ENCODE measurements around the gene LRGUK.
"Not testable (repeated sequence)": the region's sequence is repeated elsewhere in the genome, so short reads cannot be mapped to it uniquely, and the experiment has no call there.

The LRGUK gene

DNA sequence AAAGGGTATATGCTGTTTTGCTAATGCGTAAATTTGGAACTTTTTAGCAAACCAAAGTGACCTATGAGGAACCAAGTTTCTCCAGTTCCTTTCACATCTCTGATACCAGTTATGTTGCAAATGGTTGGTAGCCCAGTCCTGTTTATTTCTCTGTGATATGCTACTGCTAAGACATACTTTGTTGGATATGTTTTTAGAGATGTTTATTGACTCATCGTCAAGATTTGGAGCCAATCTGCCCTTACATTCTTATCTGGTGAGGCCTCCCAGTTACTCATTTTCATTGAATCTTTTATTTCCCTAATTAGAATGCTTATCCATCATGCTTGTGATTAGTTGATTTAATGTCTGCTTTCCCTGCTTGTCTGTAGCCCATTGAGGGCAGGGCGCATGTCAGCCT is 58.9 kb downstream of the LRGUK start:
- DNase-seq (ENCODE audit: low spot score), result no peak

DNA sequence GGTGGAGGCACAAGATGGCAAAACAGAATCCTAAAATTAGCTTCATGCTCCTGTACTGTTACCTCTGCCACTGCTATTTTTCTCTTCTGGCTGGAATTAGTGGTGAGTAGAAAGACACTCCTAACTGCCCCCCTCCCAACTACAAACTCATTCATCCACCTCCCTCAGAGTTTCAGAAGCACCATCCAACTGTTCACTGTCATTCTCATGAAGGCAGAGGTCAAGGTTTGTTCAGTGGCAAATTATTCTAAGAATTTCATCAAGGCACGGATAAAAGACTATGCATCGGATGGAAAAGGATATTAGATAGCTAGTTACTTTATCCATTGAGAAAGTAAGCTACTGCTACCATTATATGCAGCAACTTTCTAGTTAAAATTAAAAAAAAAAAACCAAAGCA is 59.7 kb downstream of the LRGUK start:
- DNase-seq (ENCODE audit: low spot score), result no peak

- DNase-seq (ENCODE audit: low spot score), result no peak
Measured at GRCh38 chr7:134187893-134188292, 60.8 kb downstream of the LRGUK start.

- DNase-seq (ENCODE audit: low spot score), result no peak
Measured at GRCh38 chr7:134188311-134188710, 61.2 kb downstream of the LRGUK start.

DNA sequence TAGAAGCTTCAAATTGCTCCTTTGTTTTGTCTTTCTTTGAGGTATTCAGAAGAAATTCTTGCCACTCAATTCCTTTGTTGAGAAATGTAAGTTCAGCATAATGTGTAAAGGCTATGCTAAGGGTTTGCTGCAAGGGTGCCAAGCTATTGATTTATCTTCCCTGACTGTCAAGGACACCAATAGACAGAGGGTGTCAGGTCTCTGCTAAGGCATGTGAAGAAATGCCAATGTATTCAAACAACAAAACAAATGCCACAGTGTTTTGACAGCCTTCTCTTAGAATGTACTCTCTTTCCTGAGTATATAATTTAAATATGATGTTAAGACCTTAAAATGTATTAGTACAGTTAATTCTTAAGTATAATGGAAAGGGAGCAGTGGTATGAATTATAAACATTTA is 62.4 kb downstream of the LRGUK start:
- no peak for DNase-seq (ENCODE audit: low spot score)

DNA sequence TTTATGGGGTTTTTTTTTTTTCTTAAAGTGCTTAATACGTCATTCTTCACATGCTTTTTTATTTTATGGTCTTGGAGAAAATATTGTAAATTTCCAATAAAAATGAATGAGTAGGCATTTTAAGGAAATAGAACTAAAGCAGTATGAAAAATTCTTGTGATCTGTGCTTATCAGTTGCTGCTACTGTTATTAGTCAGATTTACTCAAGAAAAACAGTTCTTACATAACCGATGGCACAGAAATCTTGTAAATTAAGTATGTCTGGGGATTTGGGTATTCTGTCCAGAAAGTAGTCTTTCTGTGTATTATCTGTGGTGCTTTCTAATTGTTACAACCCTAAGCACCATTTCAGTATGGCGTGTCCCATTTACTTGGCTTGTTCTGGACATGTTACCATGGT is 64.7 kb downstream of the LRGUK start:
- no peak for DNase-seq (ENCODE audit: low spot score)

GRCh38 chr7:134193240-134193639 is 66.1 kb downstream of the LRGUK start:
- no peak for DNase-seq (ENCODE audit: low spot score)

- DNase-seq (ENCODE audit: low spot score), result no peak
Measured at GRCh38 chr7:134195252-134195651, 68.1 kb downstream of the LRGUK start.

DNA sequence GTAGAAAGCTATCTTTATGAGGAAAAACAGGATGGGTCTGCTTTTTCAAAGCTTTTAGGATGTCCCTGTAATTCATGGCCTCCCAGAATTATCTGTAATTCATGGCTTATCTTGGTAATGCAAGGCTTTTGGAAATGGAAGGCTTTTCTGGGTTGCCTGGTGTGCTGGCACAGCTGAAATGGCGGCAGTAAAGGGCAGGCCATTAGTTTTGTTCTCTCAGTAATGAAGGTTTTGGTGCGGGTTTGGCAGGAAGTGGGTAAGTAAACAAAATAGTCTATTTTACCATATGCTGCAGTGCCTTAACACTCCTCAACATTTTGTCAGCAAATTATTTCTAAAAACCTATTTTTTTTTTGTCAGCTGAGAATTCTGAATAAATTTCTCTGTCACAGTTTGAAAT is 69.3 kb downstream of the LRGUK start:
- no peak for DNase-seq (ENCODE audit: low spot score)

- DNase-seq (ENCODE audit: low spot score), result no peak
Measured at GRCh38 chr7:134197345-134197744, 70.2 kb downstream of the LRGUK start.

GRCh38 chr7:134200970-134201369 is 73.8 kb downstream of the LRGUK start:
- DNase-seq (ENCODE audit: low spot score), result no peak

GRCh38 chr7:134201569-134202261 is 74.6 kb downstream of the LRGUK start:
- DNase-seq (ENCODE audit: low spot score), result no peak

GRCh38 chr7:134203186-134203889 is 76.2 kb downstream of the LRGUK start:
- no peak for DNase-seq (ENCODE audit: low spot score)

GRCh38 chr7:134209322-134210015 is 82.3 kb downstream of the LRGUK start:
- no peak for DNase-seq (ENCODE audit: low spot score)

DNA sequence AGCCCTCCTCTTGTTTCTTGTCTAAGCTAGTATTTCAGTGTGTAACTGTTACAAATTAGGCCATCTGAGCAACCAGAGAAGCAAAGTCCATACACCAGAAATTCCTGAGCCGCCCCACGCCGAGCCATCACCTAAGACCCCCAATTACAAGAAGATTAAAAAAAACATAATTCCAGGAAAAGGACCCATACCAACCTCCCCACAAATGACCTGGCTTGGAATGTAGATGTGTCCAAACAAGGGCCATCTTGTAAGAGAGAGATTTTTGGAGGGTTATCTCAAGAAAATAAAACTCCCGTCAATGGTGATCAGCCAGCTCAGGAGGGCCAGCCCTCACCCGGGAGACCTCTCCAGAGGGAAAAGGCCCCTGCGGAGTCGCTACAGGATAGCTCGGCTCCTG is 83.1 kb downstream of the LRGUK start:
- DNase-seq (ENCODE audit: low spot score), result no peak

GRCh38 chr7:134210976-134211663 is 84.0 kb downstream of the LRGUK start:
- no peak for DNase-seq (ENCODE audit: low spot score)

- DNase-seq (ENCODE audit: low spot score), result no peak
Measured at GRCh38 chr7:134211817-134212216, 84.7 kb downstream of the LRGUK start.

GRCh38 chr7:134212576-134213546 is 85.7 kb downstream of the LRGUK start:
- DNase-seq (ENCODE audit: low spot score), result peak; percentile 11

DNA sequence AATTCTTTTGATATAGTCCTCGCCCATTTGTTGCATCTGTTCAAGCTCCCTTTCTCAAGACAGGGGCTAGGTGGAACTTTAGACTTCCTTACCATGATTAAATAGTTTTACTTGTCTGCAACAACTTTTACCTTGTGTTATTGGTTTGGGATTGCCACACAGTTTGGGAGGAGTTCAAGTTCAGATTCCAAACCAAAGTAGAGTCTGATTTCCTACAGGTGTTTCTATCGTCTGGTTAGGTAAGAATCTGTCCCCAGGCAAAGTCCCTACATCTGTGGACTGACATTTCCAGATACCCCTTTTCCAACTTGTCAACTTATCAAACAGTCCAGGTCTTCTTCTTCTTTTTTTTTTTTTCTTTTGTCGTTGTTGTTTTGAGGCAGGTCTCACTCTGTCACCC is 93.1 kb downstream of the LRGUK start:
- no peak for DNase-seq (ENCODE audit: low spot score)

- not testable (repeated sequence) for DNase-seq (ENCODE audit: low spot score)
Measured at GRCh38 chr7:134231296-134231695, 104.2 kb downstream of the LRGUK start.

DNA sequence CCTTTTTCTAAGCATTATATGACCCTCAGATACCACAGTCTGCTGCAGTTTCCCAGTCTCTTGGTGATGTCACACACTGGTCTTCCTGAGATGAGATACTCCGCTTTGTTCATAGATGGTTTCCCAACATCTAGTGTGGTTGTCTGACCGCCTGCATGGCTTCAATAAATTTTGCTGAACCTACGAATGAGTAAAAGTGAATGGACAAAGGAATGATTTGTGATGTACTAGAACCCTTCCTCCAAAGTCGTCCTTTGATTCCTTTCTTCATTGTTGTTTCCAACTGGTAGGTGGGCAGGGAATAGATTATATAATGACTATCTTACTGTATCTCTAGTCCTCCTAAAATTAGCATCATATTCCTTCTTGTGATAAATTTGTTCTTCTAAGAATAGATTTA is 107.1 kb downstream of the LRGUK start:
- no peak for DNase-seq (ENCODE audit: low spot score)
